ENCODE measurements around the gene ATP6V0B. TPM values are rescaled to one million over a fixed set of nuclear protein-coding genes. Genes with fewer than 3 reads are reported as not detected.
A peak's percentile ranks its signal among the peaks of the same experiment; 100 is the strongest.

The ATP6V0B gene
- total and polyA plus RNA-seq, 10 of the 15 experiments (the other 5 are each of a cell fraction or from before 2014, with no cell fraction given), result 65.3 to 250 (median 144) TPM

DNA sequence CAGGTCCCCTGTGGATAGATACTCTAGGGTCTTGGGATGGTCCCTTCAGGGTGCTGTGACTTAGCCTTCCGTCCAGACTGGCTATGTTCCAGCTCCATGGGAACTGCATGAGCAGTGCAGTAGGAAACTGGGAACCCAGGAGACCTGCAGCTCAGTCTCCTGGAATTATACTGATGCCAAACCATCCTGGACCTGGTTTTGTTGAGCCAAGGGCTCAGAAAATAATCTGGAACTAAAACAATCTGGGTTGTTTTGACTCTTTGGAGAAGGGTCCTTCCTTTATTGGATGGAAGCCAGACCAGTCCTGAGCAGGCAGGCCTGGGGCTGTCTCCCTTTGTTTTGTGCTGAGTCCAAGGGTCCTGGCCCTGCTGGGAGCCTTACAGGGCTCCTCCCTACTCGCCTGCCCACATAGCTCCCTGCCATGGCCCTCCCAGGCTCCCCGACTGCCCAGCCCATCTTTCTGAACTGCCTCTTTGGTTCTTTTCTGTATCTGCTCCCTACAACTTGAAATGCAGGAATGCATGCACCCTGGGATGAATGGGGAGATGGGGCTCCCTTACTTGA, 26.8 kb upstream of the ATP6V0B start:
- ChIA-PET POLR2A (interaction anchor here (0.5 to 3.4 kb wide), 2 partner anchors 27 to 553 kb away, joined by 3 to 18 read pairs; partner anchors contain the start of gene ATP6V0B), RAD21 (ENCODE audit: unreplicated experiment) (interaction anchor here (1.7 to 2.7 kb wide), 2 partner anchors 184 to 294 kb away, joined by 7 to 11 read pairs; no protein-coding TSS in a partner anchor), SMC1A (ENCODE audit: uncharacterized antibody, unreplicated experiment) (interaction anchor here (5.9 to 7.2 kb wide), 2 partner anchors 14 to 183 kb away, joined by 65 to 100 read pairs; partner anchors contain the start of gene ARTN), CTCF (interaction anchor here (1.6 to 10.4 kb wide), 4 partner anchors 14 to 185 kb away, joined by 4 to 167 read pairs (median 88); partner anchors contain the start of genes ARTN and ATP6V0B)
- peak overlapping the region; percentile 94 for H3K4me3 ChIP-seq
- H3K9ac ChIP-seq (ENCODE audit: control insufficient read depth, insufficient read depth, low read length), result peak overlapping the region; percentile 85
- H3K4me2 ChIP-seq (ENCODE audit: control insufficient read depth, insufficient read depth), result peak overlapping the region; percentile 98
- H3K9me3 ChIP-seq (replicated peaks; ENCODE audit: control insufficient read depth, insufficient read depth, low read length), result no peaks in the 10 kb centered on the region
- no TSS peak for BruUV-seq (replicated peaks)
- 13% methylated on average over 3 of the region's 3 CpGs for WGBS (ENCODE audit: insufficient coverage, insufficient replicate concordance, low lambda C conversion rate, missing lambda C conversion rate)
- no peak for ATAC-seq
- H3K27ac ChIP-seq (ENCODE audit: control insufficient read depth, insufficient read depth), result no peak overlapping the region
- H2AFZ ChIP-seq (ENCODE audit: control insufficient read depth, low read depth, low read length), result no peak overlapping the region
- H3K36me3 ChIP-seq (ENCODE audit: control insufficient read depth in 2 of 2, insufficient read depth in 2 of 2, low read length in 1 of 2), result 0 out of 4 replicates have a peak, but pooled peaks cover 0 to 4% of the 10 kb centered on the region in 2 experiments
- intact Hi-C loops (cut with micrococcal nuclease; ENCODE audit: unreplicated experiment), result loop anchor here (2.0 to 5.0 kb wide), 4 partner anchors 27 to 297 kb away; partner anchors contain the start of genes ATP6V0B, KDM4A and ST3GAL3
- in situ Hi-C loops (cut with MboI), result no loop called here
- H3K27me3 ChIP-seq (replicated peaks in 1 of 2; ENCODE audit: control insufficient read depth in 2 of 2, insufficient read depth in 2 of 2, low read length in 1 of 2), result no peaks in the 10 kb centered on the region
- peaks cover 23% of the 10 kb centered on the region for H3K79me2 ChIP-seq (ENCODE audit: control insufficient read depth, insufficient read depth, low read length)
- DNase-seq (ENCODE audit: low read depth, low spot score), result no peak
- no peak for TF ChIP-seq IKZF1 (conservative IDR thresholded peaks at IDR 0.05)
- TF ChIP-seq SMAD1 (IDR thresholded peaks at IDR 0.05; ENCODE audit: low read depth, partially characterized antibody), result no peak
- TF ChIP-seq RB1 (IDR thresholded peaks at IDR 0.05; ENCODE audit: borderline replicate concordance), result no peak
- no peak for TF ChIP-seq RELA (IDR thresholded peaks at IDR 0.05; ENCODE audit: borderline replicate concordance, partially characterized antibody)
- no peak for TF ChIP-seq SMARCA5 (IDR thresholded peaks at IDR 0.05)
- TF ChIP-seq, protein P1, sequence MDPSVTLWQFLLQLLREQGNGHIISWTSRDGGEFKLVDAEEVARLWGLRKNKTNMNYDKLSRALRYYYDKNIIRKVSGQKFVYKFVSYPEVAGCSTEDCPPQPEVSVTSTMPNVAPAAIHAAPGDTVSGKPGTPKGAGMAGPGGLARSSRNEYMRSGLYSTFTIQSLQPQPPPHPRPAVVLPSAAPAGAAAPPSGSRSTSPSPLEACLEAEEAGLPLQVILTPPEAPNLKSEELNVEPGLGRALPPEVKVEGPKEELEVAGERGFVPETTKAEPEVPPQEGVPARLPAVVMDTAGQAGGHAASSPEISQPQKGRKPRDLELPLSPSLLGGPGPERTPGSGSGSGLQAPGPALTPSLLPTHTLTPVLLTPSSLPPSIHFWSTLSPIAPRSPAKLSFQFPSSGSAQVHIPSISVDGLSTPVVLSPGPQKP (IDR thresholded peaks at IDR 0.05; ENCODE audit: low read depth, low read length), result no peak
- TF ChIP-seq POU2F2 (IDR thresholded peaks at IDR 0.05; ENCODE audit: borderline replicate concordance, low read depth, low read length), result no peak
- no peak for TF ChIP-seq PML (IDR thresholded peaks at IDR 0.05; ENCODE audit: low read length)
- TF ChIP-seq BRCA1 (IDR thresholded peaks at IDR 0.05; ENCODE audit: low read depth, low read length), result no peak
- no peak for TF ChIP-seq RAD51 (IDR thresholded peaks at IDR 0.05)
- TF ChIP-seq SREBF1 (IDR thresholded peaks at IDR 0.05; ENCODE audit: low read length), result no peak
- TF ChIP-seq JUND (IDR thresholded peaks at IDR 0.05; ENCODE audit: low read depth, low read length), result no peak
- no peak for TF ChIP-seq POLR2A (IDR thresholded peaks at IDR 0.05; ENCODE audit: low read depth, low read length)
- H4K20me1 ChIP-seq (ENCODE audit: control insufficient read depth, insufficient read depth), result no peaks in the 10 kb centered on the region
- peaks cover 10% of the 10 kb centered on the region for H3K4me1 ChIP-seq (ENCODE audit: control insufficient read depth, insufficient read depth, low read length)
- FAIRE-seq, result no peak

All from GM12878 (cell line).